B cell (primary cell): ENCODE data around the gene VWA3B.

ENCODE experiments used
- EZH2 ChIP-seq: IDR thresholded peaks from 2 replicates; pipeline ENCODE4 v1.6.1; 2012; ENCODE audit warnings: borderline replicate concordance, low read depth, mild to moderate bottlenecking, moderate library complexity, low read length; ENCODE audit not compliant: insufficient read depth, poor library complexity, severe bottlenecking
- TF ChIP-seq, protein P1 (sequence below): fragments of 200-600 bp; IDR thresholded peaks from one replicate; pipeline ENCODE4 v1.8.0; 2022; ENCODE audit warnings: antibody characterized with exemption, mild to moderate bottlenecking

DNA sequence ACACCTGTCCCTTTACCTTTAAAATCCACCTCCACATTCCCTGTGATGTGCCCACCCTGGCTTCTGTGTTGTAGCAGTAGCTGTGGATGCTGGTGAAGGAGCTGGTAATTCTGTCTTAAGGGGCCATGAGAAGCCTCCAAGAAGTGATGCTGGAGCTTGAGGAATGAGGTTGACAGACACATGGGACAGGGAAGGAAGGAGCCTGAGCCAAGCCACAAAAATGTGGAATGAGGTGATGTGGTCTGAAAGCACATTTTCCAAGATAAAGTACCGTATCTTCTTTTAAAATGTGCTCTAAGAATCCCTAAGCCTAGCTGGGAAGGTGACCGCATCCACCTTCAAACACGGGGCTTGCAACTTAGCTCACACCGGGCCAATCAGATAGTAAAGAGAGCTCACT, 31.2 kb downstream of the VWA3B start:
- TF ChIP-seq, protein P1, sequence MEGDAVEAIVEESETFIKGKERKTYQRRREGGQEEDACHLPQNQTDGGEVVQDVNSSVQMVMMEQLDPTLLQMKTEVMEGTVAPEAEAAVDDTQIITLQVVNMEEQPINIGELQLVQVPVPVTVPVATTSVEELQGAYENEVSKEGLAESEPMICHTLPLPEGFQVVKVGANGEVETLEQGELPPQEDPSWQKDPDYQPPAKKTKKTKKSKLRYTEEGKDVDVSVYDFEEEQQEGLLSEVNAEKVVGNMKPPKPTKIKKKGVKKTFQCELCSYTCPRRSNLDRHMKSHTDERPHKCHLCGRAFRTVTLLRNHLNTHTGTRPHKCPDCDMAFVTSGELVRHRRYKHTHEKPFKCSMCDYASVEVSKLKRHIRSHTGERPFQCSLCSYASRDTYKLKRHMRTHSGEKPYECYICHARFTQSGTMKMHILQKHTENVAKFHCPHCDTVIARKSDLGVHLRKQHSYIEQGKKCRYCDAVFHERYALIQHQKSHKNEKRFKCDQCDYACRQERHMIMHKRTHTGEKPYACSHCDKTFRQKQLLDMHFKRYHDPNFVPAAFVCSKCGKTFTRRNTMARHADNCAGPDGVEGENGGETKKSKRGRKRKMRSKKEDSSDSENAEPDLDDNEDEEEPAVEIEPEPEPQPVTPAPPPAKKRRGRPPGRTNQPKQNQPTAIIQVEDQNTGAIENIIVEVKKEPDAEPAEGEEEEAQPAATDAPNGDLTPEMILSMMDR: no peak
- TF ChIP-seq EZH2: no peak
